Measurements from ENCODE around the gene SIGLEC6. TPM values are rescaled to one million over a fixed set of nuclear protein-coding genes. Genes with fewer than 3 reads are reported as not detected.

Gene SIGLEC6
- total RNA-seq, 6 experiments from 2014 or later = not detected

DNA sequence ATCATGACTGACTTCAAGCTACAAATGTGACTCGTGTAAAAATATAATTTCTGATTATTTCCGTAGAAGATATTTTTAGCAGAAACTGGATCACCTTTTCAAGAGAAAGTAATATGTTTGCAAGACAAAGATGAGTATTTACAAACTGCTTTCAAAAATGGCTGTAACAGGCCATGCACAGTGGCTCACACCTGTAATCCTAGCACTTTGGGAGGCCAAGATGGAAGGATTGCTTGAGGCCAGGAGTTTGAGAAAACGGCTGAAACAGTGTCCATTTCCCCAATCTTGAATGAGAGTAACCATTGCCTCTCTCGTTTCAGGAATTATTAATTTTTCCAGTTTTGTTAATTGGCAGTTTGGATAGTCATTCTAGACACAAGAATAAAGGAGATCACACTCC lies 36.1 kb upstream of the SIGLEC6 start:
- ATAC-seq (no peak), DNase-seq (no peak)
- no peak overlapping the region for H3K27ac ChIP-seq
- TF ChIP-seq, protein P1, sequence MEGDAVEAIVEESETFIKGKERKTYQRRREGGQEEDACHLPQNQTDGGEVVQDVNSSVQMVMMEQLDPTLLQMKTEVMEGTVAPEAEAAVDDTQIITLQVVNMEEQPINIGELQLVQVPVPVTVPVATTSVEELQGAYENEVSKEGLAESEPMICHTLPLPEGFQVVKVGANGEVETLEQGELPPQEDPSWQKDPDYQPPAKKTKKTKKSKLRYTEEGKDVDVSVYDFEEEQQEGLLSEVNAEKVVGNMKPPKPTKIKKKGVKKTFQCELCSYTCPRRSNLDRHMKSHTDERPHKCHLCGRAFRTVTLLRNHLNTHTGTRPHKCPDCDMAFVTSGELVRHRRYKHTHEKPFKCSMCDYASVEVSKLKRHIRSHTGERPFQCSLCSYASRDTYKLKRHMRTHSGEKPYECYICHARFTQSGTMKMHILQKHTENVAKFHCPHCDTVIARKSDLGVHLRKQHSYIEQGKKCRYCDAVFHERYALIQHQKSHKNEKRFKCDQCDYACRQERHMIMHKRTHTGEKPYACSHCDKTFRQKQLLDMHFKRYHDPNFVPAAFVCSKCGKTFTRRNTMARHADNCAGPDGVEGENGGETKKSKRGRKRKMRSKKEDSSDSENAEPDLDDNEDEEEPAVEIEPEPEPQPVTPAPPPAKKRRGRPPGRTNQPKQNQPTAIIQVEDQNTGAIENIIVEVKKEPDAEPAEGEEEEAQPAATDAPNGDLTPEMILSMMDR (IDR thresholded peaks at IDR 0.05) = no peak
- no peak for TF ChIP-seq POLR2A (IDR thresholded peaks at IDR 0.05)
- 55% methylated on average over 4 of the region's 4 CpGs for WGBS (ENCODE audit: insufficient coverage, low coverage, low lambda C conversion rate, missing lambda C conversion rate)
- no peaks in the 10 kb centered on the region for H3K9me3 ChIP-seq
- H3K36me3 ChIP-seq = no peaks in the 10 kb centered on the region
- intact Hi-C loops (cut with DNase I) = no loop called here
- no peaks in the 10 kb centered on the region for H3K27me3 ChIP-seq
- H3K4me1 ChIP-seq = peaks cover 0 to 6% (median 0%) of the 10 kb centered on the region in 4 donors
- H3K4me3 ChIP-seq = no peak overlapping the region

- no peak for TF ChIP-seq POLR2A (IDR thresholded peaks at IDR 0.05)
- TF ChIP-seq, protein P1 (IDR thresholded peaks at IDR 0.05) = no peak
- H3K9me3 ChIP-seq = no peaks in the 10 kb centered on the region
- peaks cover 0 to under 1% (median 0%) of the 10 kb centered on the region in 4 donors for H3K4me1 ChIP-seq
- H3K4me3 ChIP-seq = no peak overlapping the region
- no peaks in the 10 kb centered on the region for H3K36me3 ChIP-seq
- no peak for DNase-seq
- intact Hi-C loops (cut with DNase I) = no loop called here
- H3K27ac ChIP-seq = no peak overlapping the region
- no peaks in the 10 kb centered on the region for H3K27me3 ChIP-seq
- no peak for ATAC-seq
- 51% methylated on average over 8 of the region's 8 CpGs for WGBS (ENCODE audit: insufficient coverage, low coverage, low lambda C conversion rate, missing lambda C conversion rate)
Observed at GRCh38 chr19:51566489-51567100, 35.1 kb upstream of the SIGLEC6 start.

GRCh38 chr19:51565583-51565982 lies 34.1 kb upstream of the SIGLEC6 start:
- no peak for TF ChIP-seq POLR2A (IDR thresholded peaks at IDR 0.05)
- TF ChIP-seq, protein P1 (IDR thresholded peaks at IDR 0.05) = no peak
- 37% methylated on average over 4 of the region's 4 CpGs for WGBS (ENCODE audit: insufficient coverage, low coverage, low lambda C conversion rate, missing lambda C conversion rate)
- no peaks in the 10 kb centered on the region for H3K9me3 ChIP-seq
- H3K36me3 ChIP-seq = no peaks in the 10 kb centered on the region
- no peak overlapping the region for H3K27ac ChIP-seq
- no peak for ATAC-seq
- no peak for DNase-seq
- H3K4me1 ChIP-seq = no peaks in the 10 kb centered on the region
- intact Hi-C loops (cut with DNase I) = no loop called here
- no peak overlapping the region for H3K4me3 ChIP-seq
- no peaks in the 10 kb centered on the region for H3K27me3 ChIP-seq

GRCh38 chr19:51564791-51565190 lies 33.3 kb upstream of the SIGLEC6 start:
- DNase-seq (no peak), ATAC-seq (no peak)
- H3K9me3 ChIP-seq = no peaks in the 10 kb centered on the region
- intact Hi-C loops (cut with DNase I) = no loop called here
- WGBS (ENCODE audit: insufficient coverage, low coverage, low lambda C conversion rate, missing lambda C conversion rate) = 24% methylated on average over 2 of the region's 6 CpGs
- no peak overlapping the region for H3K4me3 ChIP-seq
- no peaks in the 10 kb centered on the region for H3K36me3 ChIP-seq
- H3K27ac ChIP-seq = no peak overlapping the region
- no peaks in the 10 kb centered on the region for H3K4me1 ChIP-seq
- TF ChIP-seq POLR2A (IDR thresholded peaks at IDR 0.05) = no peak
- TF ChIP-seq, protein P1 (IDR thresholded peaks at IDR 0.05) = no peak
- H3K27me3 ChIP-seq = no peaks in the 10 kb centered on the region
